ENCODE measurements around the gene TACR1.

GRCh38 chr2:75246441-75247167 lies 47.3 kb upstream of the TACR1 start:
- no peak for TF ChIP-seq CTCF (conservative IDR thresholded peaks at IDR 0.05)
- TF ChIP-seq EZH2 (IDR thresholded peaks at IDR 0.05; ENCODE audit: low read depth): no peak
